ENCODE data around the gene XRCC4. TPM values are rescaled to one million over a fixed set of nuclear protein-coding genes. Genes with fewer than 3 reads are reported as not detected.

XRCC4 gene
- total RNA-seq, 1 donor: 36.5 TPM

- no peak for DNase-seq (ENCODE audit: low read depth)
- no peak overlapping the region for H3K4me3 ChIP-seq (ENCODE audit: low read depth, low read length)
- no peak for TF ChIP-seq CTCF (IDR thresholded peaks at IDR 0.05; ENCODE audit: insufficient read depth, low read length)
Measured at GRCh38 chr5:83104021-83104420, 26.7 kb downstream of the XRCC4 start.

- TF ChIP-seq CTCF (IDR thresholded peaks at IDR 0.05; ENCODE audit: insufficient read depth, low read length): no peak
- DNase-seq (ENCODE audit: low read depth): no peak
Measured at GRCh38 chr5:83107692-83108420, 30.5 kb downstream of the XRCC4 start.

GRCh38 chr5:83109380-83109779, 32.0 kb downstream of the XRCC4 start:
- no peak overlapping the region for H3K4me3 ChIP-seq (ENCODE audit: low read depth, low read length)
- DNase-seq (ENCODE audit: low read depth): no peak
- no peak for TF ChIP-seq CTCF (IDR thresholded peaks at IDR 0.05; ENCODE audit: insufficient read depth, low read length)

More at GRCh38 chr5:83107692-83108420, 30.5 kb downstream of the XRCC4 start:
- H3K4me3 ChIP-seq (ENCODE audit: low read depth, low read length): no peak overlapping the region

GRCh38 chr5:83115816-83116215, 38.5 kb downstream of the XRCC4 start:
- no peak for TF ChIP-seq CTCF (IDR thresholded peaks at IDR 0.05; ENCODE audit: insufficient read depth, low read length)
- DNase-seq (ENCODE audit: low read depth): no peak
- no peak overlapping the region for H3K4me3 ChIP-seq (ENCODE audit: low read depth, low read length)

GRCh38 chr5:83118471-83118870, 41.1 kb downstream of the XRCC4 start:
- DNase-seq (ENCODE audit: low read depth): no peak
- TF ChIP-seq CTCF (IDR thresholded peaks at IDR 0.05; ENCODE audit: insufficient read depth, low read length): no peak

GRCh38 chr5:83118976-83119375, 41.6 kb downstream of the XRCC4 start:
- TF ChIP-seq CTCF (IDR thresholded peaks at IDR 0.05; ENCODE audit: insufficient read depth, low read length): no peak
- no peak for DNase-seq (ENCODE audit: low read depth)
- H3K4me3 ChIP-seq (ENCODE audit: low read depth, low read length): no peak overlapping the region

More at GRCh38 chr5:83118471-83118870, 41.1 kb downstream of the XRCC4 start:
- no peak overlapping the region for H3K4me3 ChIP-seq (ENCODE audit: low read depth, low read length)

- no peak overlapping the region for H3K4me3 ChIP-seq (ENCODE audit: low read depth, low read length)
- no peak for DNase-seq (ENCODE audit: low read depth)
- no peak for TF ChIP-seq CTCF (IDR thresholded peaks at IDR 0.05; ENCODE audit: insufficient read depth, low read length)
Measured at GRCh38 chr5:83124593-83124992, 47.2 kb downstream of the XRCC4 start.

Measured in fibroblast of the aortic adventitia (primary cell).